Activated CD4-positive, alpha-beta T cell treated with anti-CD3 and anti-CD28 coated beads, Interleukin-2, amount 10 ng/mL, durations not matched to agents 24 days and 14 days (primary cell): ENCODE data around the gene LRRC63. TPM values are rescaled to one million over a fixed set of nuclear protein-coding genes. Genes with fewer than 3 reads are reported as not detected.

Source experiments
- DNase-seq: peaks from one replicate; pipeline ENCODE4 v3.0.0; 2022
- H3K27ac Mint-ChIP-seq: one replicate; pipeline ENCODE4 v1.8.0; 2022; ENCODE audit warnings: mild to moderate bottlenecking, mixed read lengths
- H3K27me3 Mint-ChIP-seq: one replicate; pipeline ENCODE4 v1.8.0; 2022; ENCODE audit warnings: mixed read lengths
- H3K36me3 Mint-ChIP-seq: one replicate; pipeline ENCODE4 v1.8.0; 2022; ENCODE audit warnings: low read depth, mild to moderate bottlenecking, mixed read lengths
- H3K4me1 Mint-ChIP-seq: one replicate; pipeline ENCODE4 v1.8.0; 2021; ENCODE audit warnings: mixed read lengths
- H3K4me3 Mint-ChIP-seq: one replicate; pipeline ENCODE4 v1.8.0; 2022; ENCODE audit warnings: mild to moderate bottlenecking, moderate library complexity, mixed read lengths
- H3K9me3 Mint-ChIP-seq: one replicate; pipeline ENCODE4 v1.8.0; 2021; ENCODE audit warnings: mixed read lengths
- intact Hi-C: fragments of 100-400 bp; cut with micrococcal nuclease; formaldehyde crosslinking; loops from one replicate; pipeline ENCODE4 v1.15.1; 2023
- total RNA-seq: library from RNA; stranded (reverse); gene quantifications from 2 replicates; pipeline ENCODE4 v1.2.3, GENCODE V29; 2022

Gene LRRC63
- total RNA-seq, 1 donor from 2014 or later: 0.26 TPM

DNA sequence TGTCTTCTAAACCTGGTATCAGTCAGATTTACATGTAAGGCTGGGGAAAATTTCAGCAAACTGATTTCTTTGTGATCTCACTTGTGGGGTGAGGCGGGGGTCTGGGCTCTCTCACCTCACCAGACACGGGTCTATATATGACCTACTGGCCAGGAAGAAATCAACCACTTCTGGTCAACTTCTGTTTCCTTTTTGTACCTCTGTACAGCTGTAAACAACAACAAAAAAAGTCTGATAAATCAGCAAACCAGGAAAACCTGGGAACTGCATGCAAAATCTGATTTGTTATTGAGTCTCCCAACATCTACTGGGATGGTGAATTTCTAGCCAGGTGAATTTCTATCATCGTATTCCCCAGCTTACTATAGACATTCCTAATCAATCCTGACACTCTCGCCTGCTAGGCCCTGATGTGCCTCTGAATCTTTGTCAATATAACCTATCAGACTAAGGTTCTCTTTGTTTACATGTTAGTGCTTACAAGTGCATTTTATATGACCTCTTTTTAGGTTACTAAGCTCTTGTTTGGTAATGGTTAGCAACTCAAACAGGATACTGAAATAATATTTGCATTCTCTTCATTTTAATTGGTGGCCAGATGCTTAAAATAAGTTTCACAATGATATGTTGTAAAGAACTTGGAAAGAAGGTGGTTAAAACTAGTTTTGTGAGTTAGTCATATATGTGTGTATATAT, 77.7 kb downstream of the LRRC63 start:
- Mint-ChIP-seq H3K4me3 (no peak overlapping the region), H3K27me3 (no peaks in the 10 kb centered on the region), H3K27ac (no peak overlapping the region), H3K36me3 (no peaks in the 10 kb centered on the region), H3K9me3 (no peaks in the 10 kb centered on the region), H3K4me1 (peaks cover 19% of the 10 kb centered on the region)
- no peak for DNase-seq
- intact Hi-C loops: loop anchor here (1.0 to 5.0 kb wide), 3 partner anchors 33 to 128 kb away; partner anchors contain the start of gene LCP1

DNA sequence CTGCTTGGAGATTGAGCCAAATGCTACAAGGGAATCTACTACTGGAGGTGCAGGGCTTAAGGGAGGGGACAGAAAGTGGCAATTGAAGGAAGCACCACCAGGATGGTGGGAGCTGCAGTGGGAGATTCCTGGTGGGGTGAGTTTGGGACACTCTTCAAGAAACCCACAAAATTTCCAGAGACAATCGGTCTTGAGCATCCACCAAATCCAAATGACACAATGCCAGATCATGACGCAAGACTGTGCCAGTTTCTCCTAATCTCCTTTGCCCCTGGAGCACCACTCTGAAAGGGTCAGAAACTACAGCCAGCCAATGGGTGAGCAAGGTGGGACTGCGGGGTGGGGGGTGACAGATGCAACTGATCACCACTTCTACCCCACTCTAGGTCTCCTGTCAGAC, 78.7 kb downstream of the LRRC63 start:
- Mint-ChIP-seq H3K9me3 (no peaks in the 10 kb centered on the region), H3K36me3 (no peaks in the 10 kb centered on the region), H3K27me3 (no peaks in the 10 kb centered on the region), H3K4me1 (peaks cover 19% of the 10 kb centered on the region), H3K27ac (no peak overlapping the region), H3K4me3 (no peak overlapping the region)
- intact Hi-C loops: no loop called here
- DNase-seq: no peak

GRCh38 chr13:46293436-46293835, 81.7 kb downstream of the LRRC63 start:
- peaks cover 2% of the 10 kb centered on the region for H3K36me3 Mint-ChIP-seq
- no peaks in the 10 kb centered on the region for H3K27me3 Mint-ChIP-seq
- H3K4me1 Mint-ChIP-seq: peaks cover 43% of the 10 kb centered on the region
- H3K4me3 Mint-ChIP-seq: no peak overlapping the region
- no peak overlapping the region for H3K27ac Mint-ChIP-seq
- intact Hi-C loops: no loop called here
- no peaks in the 10 kb centered on the region for H3K9me3 Mint-ChIP-seq
- no peak for DNase-seq

GRCh38 chr13:46295491-46296114, 83.9 kb downstream of the LRRC63 start:
- H3K9me3 Mint-ChIP-seq: peaks cover 10% of the 10 kb centered on the region
- intact Hi-C loops: loop anchor here (1.0 to 5.0 kb wide), 3 partner anchors 26 to 243 kb away; partner anchors contain the start of genes LRRC63 and ZC3H13
- H3K27me3 Mint-ChIP-seq: no peaks in the 10 kb centered on the region
- H3K27ac Mint-ChIP-seq: peak overlapping the region; percentile 90
- peak; percentile 83 for DNase-seq
- peak overlapping the region; percentile 71 for H3K4me3 Mint-ChIP-seq
- H3K36me3 Mint-ChIP-seq: peaks cover 12% of the 10 kb centered on the region
- H3K4me1 Mint-ChIP-seq: peaks cover 36% of the 10 kb centered on the region

DNA sequence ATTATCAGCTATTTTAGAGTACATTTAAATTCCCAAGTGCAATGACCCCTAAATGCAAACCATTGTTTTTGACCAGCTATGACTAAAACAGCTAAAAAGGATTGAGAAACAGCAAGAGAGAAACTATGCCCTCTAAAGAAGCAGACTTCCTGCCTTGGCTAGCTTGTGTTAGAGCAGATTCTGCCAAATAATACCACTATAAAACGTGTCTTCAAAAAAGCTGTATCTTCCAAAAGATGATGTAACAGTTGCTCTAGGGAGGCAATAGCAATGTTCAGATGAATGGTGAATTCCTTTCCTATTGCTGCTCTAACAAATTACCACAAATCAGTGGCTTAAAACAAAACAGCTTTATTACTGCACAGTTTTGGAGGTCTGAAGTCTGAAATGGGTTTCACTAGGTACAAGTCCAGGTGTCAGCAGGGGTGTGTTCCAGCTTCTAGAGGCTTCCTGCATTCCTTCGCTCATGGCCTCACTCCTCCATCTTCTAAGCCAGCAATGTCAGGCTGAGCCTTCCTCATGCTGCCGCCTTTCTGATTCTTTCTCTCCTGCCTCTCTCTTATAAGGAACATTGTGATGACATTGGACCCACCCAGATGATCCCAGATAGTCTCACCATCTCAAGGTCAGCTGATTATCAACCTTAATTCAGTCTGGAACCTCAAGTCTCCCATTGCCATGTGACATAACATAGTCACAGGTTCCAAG, 84.5 kb downstream of the LRRC63 start:
- Mint-ChIP-seq H3K4me3 (peak overlapping the region; percentile 71), H3K27ac (peak overlapping the region; percentile 90), H3K9me3 (peaks cover 10% of the 10 kb centered on the region), H3K4me1 (peaks cover 33% of the 10 kb centered on the region), H3K27me3 (no peaks in the 10 kb centered on the region), H3K36me3 (peaks cover 12% of the 10 kb centered on the region)
- no peak for DNase-seq
- intact Hi-C loops: loop anchor here (1.0 to 5.0 kb wide), 3 partner anchors 25 to 244 kb away; partner anchors contain the start of genes LRRC63 and ZC3H13

GRCh38 chr13:46296921-46297320, 85.2 kb downstream of the LRRC63 start:
- Mint-ChIP-seq H3K9me3 (peaks cover 13% of the 10 kb centered on the region), H3K27ac (peak overlapping the region; percentile 90), H3K36me3 (peaks cover 12% of the 10 kb centered on the region), H3K27me3 (no peaks in the 10 kb centered on the region), H3K4me3 (peak overlapping the region; percentile 29), H3K4me1 (peaks cover 31% of the 10 kb centered on the region)
- no peak for DNase-seq
- intact Hi-C loops: loop anchor here (1.0 to 5.0 kb wide), 3 partner anchors 24 to 245 kb away; partner anchors contain the start of genes LRRC63 and ZC3H13

DNA sequence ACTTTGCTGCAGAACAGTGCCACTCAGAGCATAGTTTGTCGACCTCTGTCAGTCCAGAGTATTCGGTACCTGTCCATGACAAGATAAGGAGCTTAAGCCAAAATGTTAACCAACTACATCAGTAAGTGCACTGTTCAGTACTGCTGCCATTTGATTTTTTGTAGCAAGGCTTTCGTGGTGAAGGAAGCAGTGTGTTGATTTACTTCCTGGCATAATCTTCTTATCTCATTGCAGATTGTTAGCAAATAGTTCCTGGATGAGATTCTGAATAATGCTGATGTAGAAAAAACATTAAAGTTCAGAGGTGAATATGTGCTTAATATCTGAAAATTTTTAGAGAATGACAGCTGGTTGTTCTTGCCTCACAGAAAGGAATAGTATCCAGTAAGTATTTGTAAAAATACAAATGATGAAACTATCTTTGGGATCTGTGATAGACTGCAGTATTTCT, 85.7 kb downstream of the LRRC63 start:
- no peak overlapping the region for H3K4me3 Mint-ChIP-seq
- no peaks in the 10 kb centered on the region for H3K27me3 Mint-ChIP-seq
- H3K36me3 Mint-ChIP-seq: peaks cover 12% of the 10 kb centered on the region
- intact Hi-C loops: loop anchor here (5.0 kb wide), 2 partner anchors 85 to 245 kb away; partner anchors contain the start of genes LRRC63 and ZC3H13
- peaks cover 13% of the 10 kb centered on the region for H3K9me3 Mint-ChIP-seq
- peak; percentile 58 for DNase-seq
- no peak overlapping the region for H3K27ac Mint-ChIP-seq
- H3K4me1 Mint-ChIP-seq: peaks cover 31% of the 10 kb centered on the region

GRCh38 chr13:46303742-46304385, 92.1 kb downstream of the LRRC63 start:
- H3K4me3 Mint-ChIP-seq: peak overlapping the region; percentile 54

DNA sequence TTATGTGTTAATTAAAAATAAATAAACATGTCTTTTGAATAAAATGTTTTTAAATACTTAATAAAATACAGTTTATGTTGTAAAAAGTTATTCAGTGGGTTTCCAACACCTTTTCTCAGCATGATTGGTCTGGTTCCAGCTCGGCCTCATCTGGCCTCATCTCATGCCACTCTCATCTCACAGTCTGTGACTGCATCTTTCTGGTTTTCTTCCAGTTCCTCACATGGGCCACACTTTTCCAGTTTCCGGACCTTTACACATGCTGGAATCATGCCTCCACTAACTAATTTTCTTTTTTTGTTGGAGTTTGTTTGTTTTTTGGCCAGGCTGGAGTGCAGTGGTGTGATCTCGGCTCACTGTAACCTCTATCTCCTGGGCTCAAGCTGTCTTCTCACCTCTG, 92.8 kb downstream of the LRRC63 start:
- Mint-ChIP-seq H3K4me3 (no peak overlapping the region), H3K4me1 (peaks cover 10% of the 10 kb centered on the region), H3K27me3 (no peaks in the 10 kb centered on the region), H3K36me3 (peaks cover 5% of the 10 kb centered on the region), H3K9me3 (peaks cover 9% of the 10 kb centered on the region), H3K27ac (no peak overlapping the region)
- intact Hi-C loops: no loop called here
- no peak for DNase-seq

More at GRCh38 chr13:46303742-46304385, 92.1 kb downstream of the LRRC63 start:
- H3K36me3 Mint-ChIP-seq: peaks cover 6% of the 10 kb centered on the region
- H3K27me3 Mint-ChIP-seq: no peaks in the 10 kb centered on the region
- H3K9me3 Mint-ChIP-seq: peaks cover 9% of the 10 kb centered on the region
- DNase-seq: peak; percentile 52
- peak overlapping the region; percentile 10 for H3K27ac Mint-ChIP-seq
- peaks cover 10% of the 10 kb centered on the region for H3K4me1 Mint-ChIP-seq
- intact Hi-C loops: no loop called here

DNA sequence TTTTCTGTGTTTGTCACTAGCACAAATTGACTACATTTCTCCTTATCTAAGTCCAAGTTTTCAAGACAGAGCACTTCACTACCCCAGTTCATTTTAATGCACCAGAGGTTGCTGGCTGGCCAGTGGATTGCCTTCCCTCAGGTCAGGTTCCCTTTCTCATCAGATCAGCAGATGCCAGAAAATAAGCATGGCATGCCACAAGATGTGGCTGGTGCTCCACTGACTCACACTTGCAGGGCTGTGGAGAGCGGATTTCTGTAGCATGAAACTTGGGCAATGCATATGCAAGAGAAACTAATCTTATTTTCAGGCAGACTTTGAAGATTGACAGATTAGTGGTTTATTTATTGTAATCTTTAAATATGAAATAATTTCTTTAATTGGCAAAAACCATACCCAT, 95.8 kb downstream of the LRRC63 start:
- peaks cover 14% of the 10 kb centered on the region for H3K9me3 Mint-ChIP-seq
- H3K4me3 Mint-ChIP-seq: no peak overlapping the region
- intact Hi-C loops: no loop called here
- no peak overlapping the region for H3K27ac Mint-ChIP-seq
- no peaks in the 10 kb centered on the region for H3K27me3 Mint-ChIP-seq
- peaks cover 12% of the 10 kb centered on the region for H3K4me1 Mint-ChIP-seq
- H3K36me3 Mint-ChIP-seq: peaks cover 18% of the 10 kb centered on the region
- DNase-seq: no peak

DNA sequence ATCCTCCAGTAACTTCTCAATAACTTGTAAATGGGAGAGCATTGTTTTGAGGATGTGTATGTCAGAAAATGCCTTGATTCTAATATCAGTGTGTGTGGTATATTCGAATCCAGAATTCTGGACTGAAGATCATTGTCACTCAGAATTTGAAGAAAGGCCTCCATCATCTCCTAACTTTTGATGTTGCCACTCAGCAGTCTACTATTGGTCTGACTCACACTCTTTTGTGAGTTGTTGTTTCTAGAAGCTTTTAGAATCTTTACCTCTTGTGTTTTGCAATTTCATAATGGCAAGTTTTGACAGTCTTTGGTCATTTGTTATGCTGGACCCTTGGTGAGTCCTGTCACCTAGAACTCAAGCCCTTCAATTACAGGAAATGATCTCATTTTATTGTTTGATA, 98.3 kb downstream of the LRRC63 start:
- Mint-ChIP-seq H3K27ac (peak overlapping the region; percentile 0), H3K9me3 (peaks cover 22% of the 10 kb centered on the region), H3K27me3 (no peaks in the 10 kb centered on the region), H3K36me3 (peaks cover 31% of the 10 kb centered on the region), H3K4me3 (no peak overlapping the region), H3K4me1 (peaks cover 12% of the 10 kb centered on the region)
- intact Hi-C loops: no loop called here
- no peak for DNase-seq

DNA sequence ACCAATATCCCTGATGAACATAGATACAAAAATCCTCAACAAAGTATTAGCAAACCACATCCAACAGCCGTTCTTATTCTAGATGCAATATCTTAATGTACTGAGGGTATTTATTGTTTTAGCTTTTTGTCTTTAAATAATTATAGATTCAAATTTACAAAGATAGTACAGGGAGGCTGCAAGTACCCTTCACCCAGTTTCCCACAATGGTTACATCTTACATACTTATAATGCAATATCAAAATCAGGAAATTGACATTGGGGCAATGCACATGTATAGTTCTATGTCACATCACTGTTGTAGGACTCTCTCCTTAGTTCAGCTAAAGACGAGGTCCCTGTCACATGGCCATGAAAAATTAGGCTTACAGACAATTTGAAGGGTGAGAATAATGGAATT, 99.5 kb downstream of the LRRC63 start:
- Mint-ChIP-seq H3K4me1 (peaks cover 16% of the 10 kb centered on the region), H3K4me3 (no peak overlapping the region), H3K9me3 (peaks cover 26% of the 10 kb centered on the region), H3K27me3 (no peaks in the 10 kb centered on the region), H3K36me3 (peaks cover 41% of the 10 kb centered on the region), H3K27ac (no peak overlapping the region)
- intact Hi-C loops: no loop called here
- DNase-seq: no peak

GRCh38 chr13:46313024-46313423, 101.3 kb downstream of the LRRC63 start:
- Mint-ChIP-seq H3K27me3 (no peaks in the 10 kb centered on the region), H3K27ac (no peak overlapping the region), H3K36me3 (peaks cover 45% of the 10 kb centered on the region), H3K4me3 (no peak overlapping the region), H3K9me3 (peaks cover 26% of the 10 kb centered on the region), H3K4me1 (peaks cover 13% of the 10 kb centered on the region)
- no peak for DNase-seq
- intact Hi-C loops: no loop called here
